HG02938 (cell line): ENCODE measurements around the gene DMD.
"Not testable (repeated sequence)": the region's sequence is repeated elsewhere in the genome, so short reads cannot be mapped to it uniquely, and the experiment has no call there.

Experiments
- ATAC-seq: cut with Tn5 transposase; IDR thresholded peaks from one replicate; pipeline ENCODE4 v1.9.1; 2021; ENCODE audit warnings: mild to moderate bottlenecking, moderate library complexity; ENCODE audit not compliant: unreplicated experiment

The DMD gene

DNA sequence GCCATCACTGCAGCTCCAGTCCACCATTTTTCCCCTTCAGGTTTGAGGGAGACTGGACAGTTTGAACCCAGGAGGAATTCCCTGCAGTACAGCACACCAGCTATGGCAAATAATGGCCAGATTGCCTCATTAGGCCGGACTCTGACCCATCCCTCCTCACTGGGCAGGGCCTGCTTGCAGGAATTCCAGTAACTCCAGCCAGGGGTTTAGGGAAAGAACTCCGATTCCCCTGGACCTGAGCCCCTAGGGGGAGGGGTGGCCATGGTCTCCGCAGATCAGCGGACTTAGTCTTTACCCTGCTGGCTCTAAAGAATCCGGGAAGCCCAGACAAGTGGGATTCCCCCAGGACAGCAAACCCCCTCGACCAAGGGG, 342.8 kb downstream of the DMD start:
- ATAC-seq, result no peak

DNA sequence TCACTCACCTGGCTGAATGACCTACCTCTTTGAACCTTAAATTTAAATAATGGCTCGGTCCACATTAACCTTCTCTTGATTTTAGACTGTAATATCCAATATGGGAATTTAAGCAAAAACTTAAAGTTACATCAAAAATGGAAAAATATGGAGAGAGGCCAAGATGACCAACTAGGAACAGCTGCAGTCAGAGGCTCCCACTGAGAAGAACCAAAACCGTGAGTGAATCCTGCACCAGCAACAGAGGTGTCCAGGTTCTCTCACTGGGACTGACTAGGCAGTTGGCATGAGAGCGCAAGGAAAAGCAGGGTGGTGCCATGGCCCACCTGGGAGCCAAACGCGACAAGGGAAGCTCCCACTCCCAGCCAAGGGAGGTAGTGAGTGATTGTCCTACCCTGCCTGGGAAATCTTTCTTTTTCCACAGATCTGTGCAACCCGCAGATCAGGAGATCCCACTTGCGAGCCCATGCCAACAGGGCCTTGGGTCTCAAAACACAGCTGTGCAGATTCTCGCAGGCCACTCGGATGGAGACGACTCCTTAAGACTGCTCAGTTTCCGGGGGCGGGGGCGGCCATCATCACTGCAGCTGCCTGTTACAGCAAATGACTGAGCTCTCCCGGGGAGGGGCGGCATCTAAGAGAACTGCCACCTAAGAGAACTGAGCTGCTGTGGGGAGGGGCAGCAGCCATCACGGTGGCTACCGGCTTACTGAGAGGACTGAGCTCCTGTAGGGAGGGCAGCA, 343.4 kb downstream of the DMD start:
- no peak for ATAC-seq

DNA sequence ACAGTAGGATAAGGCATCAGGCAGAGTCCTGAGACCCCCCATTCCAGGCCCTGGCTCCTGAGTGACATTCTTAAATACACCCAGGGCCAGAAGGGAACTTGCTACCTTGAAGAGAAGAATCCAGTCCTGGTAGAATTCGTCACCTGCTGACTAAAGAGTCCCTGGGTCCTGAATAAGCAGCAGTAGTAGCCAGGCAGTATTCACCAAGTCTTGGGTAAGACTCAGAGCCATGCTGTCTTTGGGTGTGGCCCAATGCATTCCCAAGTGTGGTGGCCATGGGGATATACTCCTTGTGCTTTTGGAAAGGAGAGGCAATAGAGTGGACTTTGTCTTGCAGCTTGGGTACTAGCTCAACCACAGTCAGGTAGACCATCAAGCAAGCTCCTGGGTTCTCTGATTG, 359.1 kb downstream of the DMD start:
- ATAC-seq, result no peak

DNA sequence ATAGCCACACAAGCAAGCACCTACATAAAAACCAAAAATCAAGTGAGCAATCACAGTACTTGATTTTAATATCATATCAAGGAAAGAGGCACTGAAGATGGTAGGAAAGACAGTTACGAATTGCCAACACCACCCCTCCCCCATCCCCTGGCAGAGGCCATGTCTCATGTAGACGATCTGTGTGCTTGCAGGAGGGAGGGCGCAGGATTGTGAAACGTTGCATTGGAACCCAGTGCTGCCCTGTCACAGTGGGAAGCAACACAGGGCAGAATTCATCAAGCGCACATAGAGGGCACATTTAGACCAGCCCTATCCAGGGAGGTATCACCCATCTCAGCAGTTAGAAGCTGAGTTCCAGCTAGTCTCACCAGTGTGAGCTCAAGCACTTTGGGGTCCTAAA, 359.8 kb downstream of the DMD start:
- no peak for ATAC-seq

DNA sequence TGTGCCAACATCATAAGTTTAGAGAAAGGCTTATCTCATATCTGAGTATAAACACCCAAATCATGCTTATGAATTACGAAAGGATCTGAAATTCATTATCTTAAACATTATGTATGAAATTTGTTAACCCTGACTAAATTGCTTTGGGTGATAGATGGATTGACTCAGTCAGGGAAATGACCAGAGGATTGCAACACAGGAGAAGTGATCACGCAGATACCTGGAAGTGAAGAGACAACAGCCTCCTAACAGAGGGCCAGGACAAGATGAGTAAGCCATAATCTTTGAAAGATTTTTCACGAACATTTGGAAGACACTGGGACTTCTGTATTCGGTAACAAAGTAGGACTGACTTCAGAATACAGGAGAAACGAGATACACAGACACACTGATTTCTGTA, 363.4 kb downstream of the DMD start:
- ATAC-seq, result no peak

DNA sequence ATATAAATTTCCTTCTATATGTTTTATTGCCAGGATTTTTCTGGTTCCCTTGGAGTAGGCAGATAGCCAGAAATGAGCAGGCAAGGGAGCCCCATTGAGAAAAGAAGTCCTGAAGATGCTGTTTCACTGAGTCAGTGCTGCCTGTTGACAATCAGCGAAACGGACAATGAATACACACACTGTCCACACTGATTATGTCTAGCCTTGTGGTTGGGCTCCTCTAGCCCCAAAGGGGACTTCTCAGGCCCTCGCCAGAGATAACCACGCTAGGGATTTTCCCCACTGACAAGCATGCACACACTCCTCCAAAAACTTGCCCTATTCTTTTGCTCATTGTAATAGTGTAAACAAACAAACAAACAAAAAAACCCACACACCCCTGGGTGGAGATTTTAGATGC, 369.3 kb downstream of the DMD start:
- ATAC-seq, result no peak

DNA sequence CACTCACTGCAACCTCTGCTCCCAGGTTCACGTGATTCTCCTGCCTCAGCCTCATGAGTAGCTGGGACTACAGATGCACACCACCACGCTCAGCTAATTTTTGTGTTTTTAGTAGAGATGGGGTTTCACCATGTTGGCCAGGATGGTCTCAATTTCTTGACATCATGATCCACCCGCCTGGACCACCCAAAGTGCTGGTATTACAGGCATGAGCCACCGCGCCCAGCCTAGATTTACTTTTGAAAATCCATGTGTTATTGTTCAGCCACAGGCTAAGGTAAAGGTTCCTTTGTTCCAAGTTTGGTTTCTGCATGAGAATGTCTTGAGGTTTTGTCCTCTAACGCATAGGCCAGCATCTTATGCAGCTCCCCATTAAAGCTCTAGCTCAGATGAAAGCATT, 371.6 kb downstream of the DMD start:
- no peak for ATAC-seq

DNA sequence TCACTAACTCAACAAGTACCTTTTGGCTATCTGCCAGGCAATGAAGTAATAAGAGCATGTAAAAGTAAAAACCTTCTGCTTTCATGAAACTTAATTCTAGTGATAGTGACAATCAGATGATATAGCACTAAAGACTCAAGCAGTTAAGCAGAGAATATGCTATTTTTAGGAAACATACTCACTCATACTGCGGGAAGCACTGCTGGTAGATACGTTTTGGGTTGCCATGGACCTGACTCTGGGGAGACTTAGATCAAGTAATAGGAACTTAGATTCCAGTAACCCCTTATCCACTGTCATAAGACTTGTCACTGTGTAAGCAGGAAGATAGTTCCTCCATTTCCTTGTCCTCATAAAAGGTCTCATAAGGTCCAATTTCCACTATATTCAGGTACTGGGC, 386.3 kb downstream of the DMD start:
- no peak for ATAC-seq

DNA sequence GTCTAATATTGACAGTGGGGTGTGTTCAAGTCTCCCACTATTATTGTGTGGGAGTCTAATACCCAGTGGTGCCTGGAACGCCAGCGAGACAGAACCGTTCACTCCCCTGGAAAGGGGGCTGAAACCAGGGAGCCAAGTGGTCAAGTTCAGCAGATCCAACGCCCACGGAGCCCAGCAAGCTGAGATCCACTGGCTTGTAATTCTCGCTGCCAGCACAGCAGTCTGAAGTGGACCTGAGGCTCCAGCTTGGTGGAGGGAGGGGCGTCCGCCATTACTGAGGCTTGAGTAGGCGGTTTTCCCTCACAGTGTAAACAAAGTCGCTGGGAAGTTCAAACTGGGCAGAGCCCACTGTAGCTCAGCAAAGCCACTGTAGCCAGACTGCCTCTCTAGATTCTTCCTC, 407.3 kb downstream of the DMD start:
- no peak for ATAC-seq

DNA sequence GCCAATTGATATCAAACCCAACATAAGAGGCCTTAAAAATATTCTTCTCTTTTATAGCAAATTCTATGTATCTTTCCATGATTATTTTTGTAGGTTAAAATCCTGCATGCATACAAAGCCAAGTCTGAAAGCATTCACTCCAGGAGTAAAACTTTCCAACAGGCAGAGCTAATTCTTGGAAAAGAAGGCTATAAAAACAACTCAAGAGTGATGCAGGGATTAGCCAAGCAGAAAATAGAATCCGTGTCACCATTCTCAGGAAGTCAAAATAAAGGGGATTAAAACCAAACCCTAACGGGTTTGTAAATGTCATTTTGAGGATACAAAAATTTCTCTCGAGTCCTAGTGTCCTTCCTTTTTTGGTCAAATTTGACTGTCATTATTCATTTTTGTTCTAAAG, 412.4 kb downstream of the DMD start:
- no peak for ATAC-seq

DNA sequence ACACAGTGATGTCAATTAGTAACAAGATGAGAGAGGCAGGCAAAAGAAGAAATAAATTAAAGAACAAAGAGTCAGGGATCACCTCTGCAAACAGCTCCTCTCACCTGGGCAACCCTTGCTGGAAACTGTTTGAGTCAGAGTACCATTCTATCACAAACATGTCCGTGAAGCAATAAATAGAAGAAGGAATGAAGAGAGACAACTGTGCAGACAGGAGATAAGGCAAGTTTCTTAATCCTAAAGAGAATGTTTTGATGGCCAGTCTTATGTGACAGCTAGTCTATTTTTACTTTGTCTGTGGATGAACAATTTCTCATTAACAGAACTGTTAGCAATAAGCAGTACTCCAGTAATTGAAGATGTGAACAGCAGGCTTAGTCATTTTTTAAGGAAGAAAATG, 422.4 kb downstream of the DMD start:
- ATAC-seq, result no peak

DNA sequence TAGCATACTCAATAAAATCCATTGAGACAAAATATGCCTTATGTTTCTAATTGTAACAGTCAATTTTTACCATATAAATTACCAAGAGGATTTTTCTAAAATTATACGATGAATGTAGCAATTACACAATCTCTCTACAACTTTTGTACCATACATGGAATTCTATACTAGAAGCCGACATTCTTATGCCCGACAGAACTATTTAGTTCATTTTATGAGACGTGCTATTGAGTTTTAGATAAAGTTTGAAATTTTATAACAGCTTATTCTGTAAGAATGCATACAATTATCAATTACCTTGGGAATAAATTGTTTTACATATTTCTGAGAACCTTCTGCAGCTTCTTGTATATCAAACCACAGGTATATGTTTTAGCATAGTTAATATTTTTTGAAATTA, 431.2 kb downstream of the DMD start:
- no peak for ATAC-seq

DNA sequence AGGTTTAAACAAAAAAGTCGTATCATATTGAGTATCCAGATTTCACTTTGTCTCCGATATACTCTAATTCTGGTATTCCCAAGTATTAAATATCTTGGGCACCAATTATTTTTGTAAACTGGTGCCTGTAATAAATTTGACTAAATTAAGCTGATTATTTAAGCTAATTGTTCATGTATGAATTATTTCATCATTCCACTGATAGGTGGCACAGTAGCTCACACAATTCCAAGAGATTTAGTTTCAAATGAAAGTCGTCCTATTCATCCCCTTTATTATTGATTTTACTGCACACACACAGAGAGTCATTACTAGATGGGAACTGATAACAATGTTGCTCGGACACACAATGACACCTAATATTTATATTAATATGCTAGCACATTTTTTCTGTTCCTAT, 432.4 kb downstream of the DMD start:
- ATAC-seq, result no peak

DNA sequence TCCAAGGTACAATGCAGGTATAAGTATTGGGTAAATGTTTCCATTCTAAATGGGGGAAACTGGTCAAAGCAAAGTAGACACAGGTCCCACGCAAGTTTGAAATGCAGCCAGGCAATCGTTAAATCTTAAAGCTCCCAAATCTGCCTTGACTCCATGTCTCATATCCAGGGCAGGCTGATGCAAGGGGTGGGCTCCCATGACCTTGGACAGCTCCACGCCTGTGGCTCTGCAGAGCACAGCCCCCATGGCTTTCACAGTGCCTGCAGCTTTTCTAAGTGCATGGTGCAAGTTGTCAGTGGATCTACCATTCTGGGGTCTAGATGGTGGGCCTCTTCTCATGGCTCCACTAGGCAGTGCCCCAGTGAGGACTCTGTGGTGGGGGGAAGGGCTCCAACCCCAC, 436.4 kb downstream of the DMD start:
- no peak for ATAC-seq

DNA sequence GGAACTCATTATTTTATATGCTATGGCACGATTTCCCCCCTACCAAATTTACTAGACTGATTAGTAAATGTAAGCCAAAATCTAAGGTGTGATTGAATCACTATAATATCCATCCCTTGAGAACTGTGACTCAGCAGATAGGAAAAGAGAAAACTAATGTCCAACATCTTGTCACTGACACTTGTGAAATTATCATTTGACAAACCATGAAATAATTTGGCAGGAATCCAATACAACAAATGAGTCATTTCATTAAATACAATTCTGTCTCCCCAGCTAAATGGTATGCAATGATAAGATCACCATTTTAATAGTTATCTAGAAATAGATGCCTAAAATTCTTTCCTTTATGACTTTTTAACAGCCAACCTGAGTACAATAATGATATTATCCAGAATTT, 462.3 kb downstream of the DMD start:
- no peak for ATAC-seq

DNA sequence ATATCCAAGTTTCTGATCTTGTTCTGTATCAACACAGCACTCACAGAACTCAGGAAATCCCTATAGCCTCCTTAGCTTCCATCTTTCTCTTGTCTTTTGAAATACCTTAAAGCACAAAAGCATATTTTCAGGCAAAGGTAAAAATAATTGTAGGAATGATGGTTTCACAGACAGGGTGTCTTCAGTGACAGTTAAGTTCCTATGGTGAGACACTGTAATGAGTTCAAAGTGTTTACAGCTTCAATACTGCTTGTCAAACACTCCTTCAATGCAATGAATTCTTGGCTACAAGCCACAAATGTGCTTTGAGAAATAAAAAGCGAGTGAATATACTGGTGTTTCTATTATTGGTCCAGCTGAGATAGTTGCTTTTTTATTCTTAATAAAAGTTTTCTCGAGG, 466.0 kb downstream of the DMD start:
- no peak for ATAC-seq

DNA sequence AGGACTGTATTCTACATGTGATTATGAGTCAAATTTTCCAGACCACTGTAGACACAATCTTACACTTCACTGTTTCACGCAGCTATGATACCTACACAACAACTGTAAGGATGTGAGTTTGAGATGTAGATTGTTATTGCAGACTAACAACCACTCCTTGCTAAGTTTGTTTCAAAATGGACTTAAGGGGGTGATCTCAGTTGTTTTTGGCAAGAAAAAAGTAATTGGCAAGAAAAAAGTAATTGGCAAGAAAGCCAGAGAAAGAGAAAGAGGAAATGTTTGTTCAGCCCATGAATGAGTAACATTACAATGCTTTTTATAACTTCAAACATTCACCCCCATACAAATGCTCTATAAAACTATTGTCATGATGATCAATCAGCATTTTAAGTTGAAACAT, 466.4 kb downstream of the DMD start:
- ATAC-seq, result no peak

DNA sequence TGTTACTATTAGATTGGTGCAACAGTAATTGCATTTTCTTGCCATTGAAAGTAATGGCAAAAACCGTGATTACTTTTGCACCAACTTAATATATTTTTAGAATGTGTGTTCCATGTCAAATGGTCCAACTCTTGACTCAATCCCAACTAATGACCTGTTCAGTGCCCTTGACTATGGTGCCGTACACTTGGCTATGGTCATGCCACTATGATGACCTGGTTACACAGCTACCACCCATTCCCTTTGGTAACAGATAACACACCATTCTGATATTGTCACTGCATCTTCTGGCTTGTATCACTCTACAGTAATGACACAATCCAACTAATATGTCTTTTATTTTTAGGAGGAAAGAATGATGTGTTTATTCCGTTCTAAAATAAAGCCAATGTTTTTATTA, 469.4 kb downstream of the DMD start:
- ATAC-seq, result no peak

DNA sequence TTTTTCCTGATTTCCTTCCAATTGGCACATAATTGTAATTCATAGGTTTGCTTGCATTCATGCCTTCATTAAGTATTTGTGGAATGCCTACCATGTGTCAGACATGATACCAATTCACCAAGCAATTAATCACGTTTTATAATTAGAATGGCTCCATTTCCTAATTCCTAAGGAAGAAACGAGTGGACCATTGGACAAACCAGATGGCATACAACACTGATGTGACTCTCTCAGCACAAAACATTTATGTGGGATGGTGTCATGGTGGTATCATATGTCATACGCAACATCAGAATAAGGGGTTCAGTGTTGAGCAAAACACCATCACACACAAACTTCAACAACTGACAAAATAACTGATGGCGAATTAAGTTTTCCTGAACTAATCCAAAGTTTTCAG, 502.8 kb downstream of the DMD start:
- no peak for ATAC-seq

DNA sequence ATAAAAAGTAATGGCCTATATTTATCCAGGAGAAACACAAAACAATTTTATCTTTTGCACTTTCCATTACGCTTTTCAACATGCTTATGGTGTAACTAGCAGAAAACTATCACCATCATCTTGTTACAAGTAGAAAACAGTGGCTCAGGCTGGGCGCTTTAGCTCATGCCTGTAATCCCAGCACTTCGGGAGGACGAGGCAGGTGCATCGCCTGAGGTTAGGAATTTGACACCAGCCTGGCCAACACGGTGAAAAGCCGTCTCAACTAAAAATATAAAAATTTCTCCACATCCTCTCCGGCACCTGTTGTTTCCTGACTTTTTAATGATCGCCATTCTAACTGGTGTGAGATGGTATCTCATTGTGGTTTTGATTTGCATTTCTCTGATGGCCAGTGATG, 506.0 kb downstream of the DMD start:
- ATAC-seq, result not testable (repeated sequence)

DNA sequence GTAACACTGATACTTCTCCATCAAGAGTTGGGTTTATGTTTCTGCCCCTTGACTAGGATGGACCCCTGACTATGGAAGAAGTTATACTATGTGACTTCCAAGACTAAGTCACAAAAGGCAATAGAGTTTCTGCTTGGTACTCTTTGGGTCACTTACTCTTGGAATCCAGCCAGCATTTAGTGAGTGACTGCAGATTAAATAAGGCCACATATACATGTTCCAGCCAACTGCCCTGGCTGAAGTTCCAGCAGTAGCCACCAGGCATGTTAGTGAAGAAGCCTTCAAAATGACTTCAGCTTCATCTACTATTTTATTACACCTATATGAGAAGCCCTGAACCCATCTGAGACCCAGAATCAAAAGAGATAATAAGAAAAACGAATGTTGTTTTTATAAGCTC, 524.0 kb downstream of the DMD start:
- no peak for ATAC-seq

DNA sequence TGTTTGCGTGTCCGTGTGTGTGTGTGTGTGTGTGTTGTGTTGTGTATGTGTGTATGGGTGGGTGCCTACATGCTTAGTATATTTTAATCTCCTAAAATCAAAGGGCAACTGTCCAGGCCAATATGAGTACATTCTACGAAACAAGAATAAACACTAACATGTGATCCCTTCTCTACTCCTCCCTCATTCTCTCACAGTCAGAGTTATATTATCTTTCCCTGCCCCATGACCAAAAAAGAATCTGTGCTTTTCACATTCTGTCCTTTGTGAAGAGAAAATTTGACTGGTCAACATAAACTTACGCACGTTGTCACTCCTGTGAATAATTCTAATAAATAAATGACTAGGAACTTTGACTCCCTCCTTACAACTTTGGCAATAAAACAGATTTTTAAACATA, 532.9 kb downstream of the DMD start:
- no peak for ATAC-seq

DNA sequence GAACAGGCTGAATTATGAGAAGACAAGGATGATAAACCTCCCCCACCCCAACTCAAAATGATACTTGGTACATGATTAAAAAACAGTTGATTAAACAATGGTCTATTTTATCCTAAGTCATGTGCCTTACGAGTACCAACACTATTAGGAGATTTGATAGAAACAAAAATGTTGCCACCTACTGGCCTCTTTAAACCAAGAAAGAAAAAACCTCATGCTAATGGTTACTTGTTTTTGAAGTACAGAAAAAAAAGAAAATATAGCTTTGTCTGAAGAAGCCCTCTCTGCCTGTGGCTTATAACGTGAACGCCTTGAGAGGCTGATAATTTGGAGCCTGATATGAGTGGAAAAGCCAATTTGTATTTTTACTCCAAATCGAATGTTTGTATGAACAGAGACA, 538.2 kb downstream of the DMD start:
- no peak for ATAC-seq

DNA sequence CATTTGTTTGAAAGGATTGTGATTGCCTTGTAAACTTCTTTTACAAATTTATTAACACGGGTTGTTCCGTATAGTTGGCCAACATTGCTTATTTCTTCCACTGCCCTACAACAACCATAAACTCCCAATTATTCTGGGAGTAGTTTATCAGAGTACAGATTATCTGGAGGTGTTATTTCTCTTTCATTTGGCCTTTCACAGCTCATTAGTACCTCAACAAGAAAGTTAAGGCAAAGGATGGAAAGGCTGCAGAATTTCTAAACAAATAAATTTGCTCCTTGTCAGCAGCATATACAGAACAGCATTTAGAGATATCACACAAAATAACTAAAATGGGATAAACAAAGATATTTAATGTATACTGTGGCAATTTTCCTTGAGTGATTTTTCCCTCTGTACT, 548.8 kb downstream of the DMD start:
- no peak for ATAC-seq
